GM12872 (cell line): Measurements from ENCODE around the gene C5orf15.

ENCODE experiments used
- TF ChIP-seq, protein P1 (sequence below): IDR thresholded peaks from 3 replicates; pipeline ENCODE4 v1.5.1; 2011; ENCODE audit warnings: low read depth, mild to moderate bottlenecking, low read length, moderate library complexity; ENCODE audit not compliant: insufficient read depth

The C5orf15 gene

DNA sequence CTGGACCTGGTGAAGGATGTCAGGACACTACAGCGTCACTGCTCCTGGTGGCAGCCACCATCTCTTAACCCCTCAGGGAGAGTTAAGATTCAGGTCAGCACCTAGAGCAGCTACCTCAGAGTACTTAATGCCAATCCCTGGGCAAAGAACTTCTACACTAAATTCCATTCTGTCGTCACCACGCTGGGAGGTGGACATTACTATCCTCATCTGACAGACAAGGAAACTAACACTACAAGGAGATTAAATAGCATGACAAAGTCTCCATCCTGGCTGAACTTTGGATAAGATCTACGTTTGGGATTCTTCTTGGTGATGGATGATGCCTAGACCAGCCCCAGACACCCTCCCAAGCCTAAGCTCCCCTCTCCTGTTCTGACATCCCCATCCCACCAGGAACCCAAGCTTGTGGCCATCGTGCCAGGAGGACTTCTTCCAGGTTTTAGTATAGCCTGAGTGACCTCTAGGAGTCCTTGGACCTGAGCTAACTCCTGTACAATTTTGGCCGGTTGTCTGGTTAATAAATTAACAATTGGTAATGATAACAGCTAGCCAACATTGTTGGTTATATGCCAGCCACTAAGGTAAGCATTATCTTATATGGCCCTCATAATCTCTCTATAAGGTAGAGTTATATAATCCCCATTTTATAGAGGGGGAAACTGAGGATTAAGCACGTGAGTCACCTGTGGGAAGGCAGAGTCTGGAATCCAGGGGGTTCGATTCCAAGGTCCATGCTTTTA is 54.8 kb downstream of the C5orf15 start:
- TF ChIP-seq, protein P1, sequence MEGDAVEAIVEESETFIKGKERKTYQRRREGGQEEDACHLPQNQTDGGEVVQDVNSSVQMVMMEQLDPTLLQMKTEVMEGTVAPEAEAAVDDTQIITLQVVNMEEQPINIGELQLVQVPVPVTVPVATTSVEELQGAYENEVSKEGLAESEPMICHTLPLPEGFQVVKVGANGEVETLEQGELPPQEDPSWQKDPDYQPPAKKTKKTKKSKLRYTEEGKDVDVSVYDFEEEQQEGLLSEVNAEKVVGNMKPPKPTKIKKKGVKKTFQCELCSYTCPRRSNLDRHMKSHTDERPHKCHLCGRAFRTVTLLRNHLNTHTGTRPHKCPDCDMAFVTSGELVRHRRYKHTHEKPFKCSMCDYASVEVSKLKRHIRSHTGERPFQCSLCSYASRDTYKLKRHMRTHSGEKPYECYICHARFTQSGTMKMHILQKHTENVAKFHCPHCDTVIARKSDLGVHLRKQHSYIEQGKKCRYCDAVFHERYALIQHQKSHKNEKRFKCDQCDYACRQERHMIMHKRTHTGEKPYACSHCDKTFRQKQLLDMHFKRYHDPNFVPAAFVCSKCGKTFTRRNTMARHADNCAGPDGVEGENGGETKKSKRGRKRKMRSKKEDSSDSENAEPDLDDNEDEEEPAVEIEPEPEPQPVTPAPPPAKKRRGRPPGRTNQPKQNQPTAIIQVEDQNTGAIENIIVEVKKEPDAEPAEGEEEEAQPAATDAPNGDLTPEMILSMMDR = no peak

GRCh38 chr5:133912951-133913350 is 55.5 kb downstream of the C5orf15 start:
- TF ChIP-seq, protein P1 = no peak

GRCh38 chr5:133910571-133910970 is 57.9 kb downstream of the C5orf15 start:
- TF ChIP-seq, protein P1 = 0 out of 3 replicates have a peak, but pooled peaks have one; percentile 2

GRCh38 chr5:133909603-133910002 is 58.8 kb downstream of the C5orf15 start:
- TF ChIP-seq, protein P1 = no peak

GRCh38 chr5:133907075-133907474 is 61.4 kb downstream of the C5orf15 start:
- TF ChIP-seq, protein P1 = no peak

DNA sequence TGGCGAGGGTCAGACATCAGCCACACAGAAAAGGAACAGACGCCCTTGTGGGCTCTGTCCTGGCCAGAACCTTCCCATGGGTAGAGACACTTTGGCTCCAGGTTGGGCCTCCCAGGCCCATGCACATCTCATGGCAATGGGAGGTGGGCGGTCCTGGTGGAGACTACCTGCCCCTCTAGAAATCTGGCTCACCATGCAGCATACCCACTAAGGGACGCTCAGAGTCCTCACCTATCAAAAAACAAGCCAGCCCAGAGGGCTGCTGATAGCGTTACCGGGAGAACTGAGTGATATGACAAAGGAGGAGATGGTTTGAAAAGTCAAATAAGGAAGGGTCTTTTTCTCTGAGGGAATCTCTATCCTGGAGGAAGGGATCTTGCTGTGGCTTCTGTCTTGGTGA is 62.1 kb downstream of the C5orf15 start:
- TF ChIP-seq, protein P1 = peak; percentile 50
